ENCODE results near the gene STAG3.
"Not testable (repeated sequence)": the region's sequence is repeated elsewhere in the genome, so short reads cannot be mapped to it uniquely, and the experiment has no call there.

The STAG3 gene

GRCh38 chr7:100170101-100170897 lies 7.4 kb upstream of the STAG3 start:
- no peak for TF ChIP-seq JUND (IDR thresholded peaks at IDR 0.05; ENCODE audit: low read depth)
- no peak for DNase-seq (ENCODE audit: low read depth in 1 of 2, low spot score in 1 of 2)
- in situ Hi-C loops (cut with HindIII; ENCODE audit: low pct_unique_long_range_greater_than_20kb, low sequenced_read_pairs): no loop called here

DNA sequence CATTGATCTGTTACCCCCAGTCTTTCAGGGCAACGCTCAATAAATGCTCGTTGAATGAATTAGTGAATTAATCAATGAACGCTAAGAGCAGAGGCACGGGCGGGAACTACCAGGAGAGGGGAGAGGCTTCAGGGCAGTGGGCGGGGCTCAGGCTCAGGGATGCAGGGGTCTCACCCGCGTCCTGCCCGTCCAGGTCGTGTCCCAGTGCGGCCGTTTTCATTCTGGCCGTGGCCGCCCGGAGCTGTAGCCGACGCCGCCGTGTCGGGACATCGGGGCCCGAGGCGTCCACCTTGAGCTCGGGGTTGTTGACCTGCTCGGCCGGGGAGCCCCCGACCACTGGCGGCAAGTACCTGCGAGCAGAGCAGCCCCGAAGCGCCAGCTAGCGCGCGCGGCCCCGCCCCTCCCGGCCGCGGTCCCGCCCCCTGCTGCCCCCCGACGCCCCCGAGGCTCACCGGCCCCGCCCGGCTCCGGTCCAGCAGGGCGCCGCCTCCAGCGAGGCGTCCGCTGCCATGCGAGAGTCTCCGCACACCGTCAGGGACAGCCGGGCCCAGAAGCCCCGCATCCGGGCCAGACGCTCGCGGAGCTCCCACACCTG lies 6.5 kb upstream of the STAG3 start:
- no peak for DNase-seq (ENCODE audit: low read depth in 1 of 2, low spot score in 1 of 2)
- in situ Hi-C loops (cut with HindIII; ENCODE audit: low pct_unique_long_range_greater_than_20kb, low sequenced_read_pairs): no loop called here
- TF ChIP-seq JUND (IDR thresholded peaks at IDR 0.05; ENCODE audit: low read depth): no peak

DNA sequence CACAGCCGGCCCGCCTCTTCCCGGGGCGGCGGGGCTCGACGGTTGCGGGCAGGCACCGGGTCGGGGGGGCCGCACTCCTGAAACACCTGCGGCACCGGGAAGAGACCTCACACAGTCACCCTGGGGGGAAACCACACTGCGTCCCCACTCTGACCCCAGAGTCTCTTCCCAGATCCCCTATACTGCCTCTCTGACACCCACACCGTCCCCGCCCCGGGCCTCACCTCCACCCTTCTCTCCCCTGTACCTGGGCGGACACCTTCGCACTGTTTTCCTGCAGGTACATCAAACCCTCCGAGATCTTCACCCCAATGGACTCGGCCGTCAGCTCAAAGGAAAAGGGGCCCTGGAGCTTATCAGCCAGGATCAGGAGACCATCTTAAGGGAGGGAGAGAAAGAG lies 5.9 kb upstream of the STAG3 start:
- DNase-seq (ENCODE audit: low read depth in 1 of 2, low spot score in 1 of 2): no peak
- in situ Hi-C loops (cut with HindIII; ENCODE audit: low pct_unique_long_range_greater_than_20kb, low sequenced_read_pairs): no loop called here
- TF ChIP-seq JUND (IDR thresholded peaks at IDR 0.05; ENCODE audit: low read depth): no peak

DNA sequence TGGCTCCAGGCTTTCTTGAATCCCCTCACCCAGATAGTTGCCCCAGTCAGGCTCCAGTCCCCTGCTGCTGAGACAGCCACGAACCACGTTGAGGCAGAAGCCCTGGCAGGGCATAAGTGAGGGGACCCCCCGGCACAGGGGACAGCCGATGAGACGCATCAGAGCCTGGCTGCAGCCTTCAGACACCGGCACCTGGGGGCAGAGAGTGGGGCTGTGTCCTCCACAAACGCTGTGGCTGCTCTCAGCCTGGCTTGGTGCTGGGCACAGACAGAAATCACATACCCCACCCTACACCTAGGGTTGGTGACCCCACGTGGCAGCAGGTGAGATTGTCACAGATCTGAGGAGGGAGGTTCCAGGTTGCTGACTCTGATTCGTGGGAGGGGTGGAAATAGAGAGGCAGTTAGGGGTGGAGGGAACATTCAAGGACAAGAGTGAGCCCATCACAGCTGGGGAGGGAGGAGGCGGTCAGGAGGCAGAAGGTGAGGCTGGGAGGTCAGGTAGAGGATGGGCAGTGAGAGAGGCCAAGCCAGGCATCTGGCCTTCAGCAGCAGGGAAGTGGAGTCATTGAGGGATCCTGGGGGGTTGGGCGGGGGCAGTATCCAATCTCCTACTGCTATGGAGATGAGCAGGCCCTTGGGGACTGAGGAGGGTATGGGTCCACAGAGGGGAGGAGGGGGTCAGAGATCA lies 3.8 kb upstream of the STAG3 start:
- DNase-seq (ENCODE audit: low read depth in 1 of 2, low spot score in 1 of 2): no peak

DNA sequence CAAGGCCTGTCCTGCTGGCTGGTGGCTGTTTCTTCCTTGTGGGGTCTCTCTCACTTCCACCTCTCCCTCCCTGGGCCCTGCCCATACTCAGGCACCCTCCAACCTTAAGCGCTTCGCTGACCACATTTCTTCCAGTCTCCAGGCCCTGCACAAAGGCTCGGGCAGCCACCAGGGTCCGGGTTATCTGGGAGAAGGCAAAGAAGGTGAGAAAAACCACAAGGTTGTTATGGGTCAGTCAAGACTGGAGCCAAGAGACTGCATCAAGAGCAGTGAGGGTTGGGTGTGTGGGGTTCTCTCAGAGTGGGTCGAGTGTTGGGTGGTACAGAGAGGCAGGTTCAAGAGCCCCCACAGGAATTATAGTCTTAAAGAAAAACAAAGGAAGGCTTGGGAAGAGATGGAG lies 3.1 kb upstream of the STAG3 start:
- no peak for DNase-seq (ENCODE audit: low read depth in 1 of 2, low spot score in 1 of 2)
- no peak for TF ChIP-seq JUND (IDR thresholded peaks at IDR 0.05; ENCODE audit: low read depth)
- in situ Hi-C loops (cut with HindIII; ENCODE audit: low pct_unique_long_range_greater_than_20kb, low sequenced_read_pairs): no loop called here

More for the DNA sequence above, 3.8 kb upstream of the STAG3 start:
- TF ChIP-seq JUND (IDR thresholded peaks at IDR 0.05; ENCODE audit: low read depth): no peak
- in situ Hi-C loops (cut with HindIII; ENCODE audit: low pct_unique_long_range_greater_than_20kb, low sequenced_read_pairs): no loop called here

GRCh38 chr7:100175296-100175935 lies 2.3 kb upstream of the STAG3 start:
- TF ChIP-seq JUND (IDR thresholded peaks at IDR 0.05; ENCODE audit: low read depth): no peak
- in situ Hi-C loops (cut with HindIII; ENCODE audit: low pct_unique_long_range_greater_than_20kb, low sequenced_read_pairs): no loop called here
- DNase-seq (ENCODE audit: low read depth in 1 of 2, low spot score in 1 of 2): no peak

GRCh38 chr7:100176096-100177044 lies 1.3 kb upstream of the STAG3 start:
- TF ChIP-seq JUND (IDR thresholded peaks at IDR 0.05; ENCODE audit: low read depth): no peak
- in situ Hi-C loops (cut with HindIII; ENCODE audit: low pct_unique_long_range_greater_than_20kb, low sequenced_read_pairs): no loop called here
- DNase-seq (ENCODE audit: low read depth in 1 of 2, low spot score in 1 of 2): no peak

DNA sequence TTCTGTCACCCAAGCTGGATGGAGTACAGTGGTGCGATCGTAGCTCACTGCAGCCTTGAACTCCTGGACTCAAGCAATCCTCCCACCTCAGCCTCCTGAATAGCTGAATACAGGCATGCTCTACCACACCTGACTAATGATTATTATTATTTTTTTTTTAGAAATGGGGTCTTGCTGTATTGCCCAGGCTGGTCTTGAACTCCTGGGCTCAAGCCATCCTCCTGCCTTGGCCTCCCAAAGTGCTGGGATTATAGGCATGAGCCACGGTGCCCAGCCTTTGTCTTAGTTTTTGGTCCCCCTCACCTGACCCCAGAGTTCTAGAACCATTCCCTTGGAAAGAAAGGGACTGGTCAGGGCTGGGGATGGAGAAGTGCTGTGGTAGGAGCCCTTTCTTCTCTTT lies 2.4 kb downstream of the STAG3 start:
- DNase-seq (ENCODE audit: low read depth in 1 of 2, low spot score in 1 of 2); in situ Hi-C loops (cut with HindIII; ENCODE audit: low pct_unique_long_range_greater_than_20kb, low sequenced_read_pairs): not testable (repeated sequence)

DNA sequence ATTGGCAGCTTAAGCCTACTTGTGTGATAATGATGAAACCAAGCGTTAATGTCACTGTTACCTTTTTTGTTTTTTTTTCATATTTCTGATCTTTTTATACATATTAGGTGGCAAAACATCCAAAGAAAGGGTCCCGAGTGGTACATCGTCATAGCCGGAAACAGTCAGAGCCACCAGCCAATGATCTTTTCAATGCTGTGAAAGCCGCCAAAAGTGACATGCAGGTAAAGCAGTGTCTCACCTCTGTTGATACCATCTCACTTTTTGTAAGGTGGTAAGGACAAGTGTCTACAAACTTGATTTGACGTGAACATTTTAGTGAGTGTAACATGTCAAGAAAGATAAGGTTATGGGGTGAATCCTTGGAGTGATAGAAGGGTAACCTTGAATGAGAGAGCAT lies 4.9 kb downstream of the STAG3 start:
- DNase-seq (ENCODE audit: low read depth in 1 of 2, low spot score in 1 of 2); in situ Hi-C loops (cut with HindIII; ENCODE audit: low pct_unique_long_range_greater_than_20kb, low sequenced_read_pairs): not testable (repeated sequence)

DNA sequence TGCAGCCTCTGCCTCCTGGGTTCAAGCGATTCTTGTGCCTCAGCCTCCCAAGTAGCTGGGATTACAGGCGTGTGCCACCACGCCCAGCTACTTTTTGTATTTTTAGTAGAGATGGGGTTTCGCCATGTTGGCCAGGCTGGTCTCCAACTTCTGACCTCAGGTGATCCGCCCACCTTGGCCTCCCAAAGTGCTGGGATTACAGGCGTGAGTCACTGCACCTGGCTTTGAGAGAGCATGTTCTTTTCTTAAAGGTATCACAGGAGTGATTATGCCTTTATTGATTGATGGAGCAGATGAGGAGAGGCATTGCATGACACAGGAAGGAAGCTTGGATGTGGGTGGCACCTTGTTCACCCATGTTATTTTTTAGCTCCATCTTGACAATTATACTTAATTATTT lies 5.4 kb downstream of the STAG3 start:
- DNase-seq (ENCODE audit: low read depth in 1 of 2, low spot score in 1 of 2); in situ Hi-C loops (cut with HindIII; ENCODE audit: low pct_unique_long_range_greater_than_20kb, low sequenced_read_pairs): not testable (repeated sequence)

GRCh38 chr7:100185726-100186125 lies 8.0 kb downstream of the STAG3 start:
- no peak for DNase-seq (ENCODE audit: low read depth in 1 of 2, low spot score in 1 of 2)
- in situ Hi-C loops (cut with HindIII; ENCODE audit: low pct_unique_long_range_greater_than_20kb, low sequenced_read_pairs): no loop called here
- no peak for TF ChIP-seq JUND (IDR thresholded peaks at IDR 0.05; ENCODE audit: low read depth)

- TF ChIP-seq JUND (IDR thresholded peaks at IDR 0.05; ENCODE audit: low read depth): no peak
- DNase-seq (ENCODE audit: low read depth in 1 of 2, low spot score in 1 of 2): no peak
- in situ Hi-C loops (cut with HindIII; ENCODE audit: low pct_unique_long_range_greater_than_20kb, low sequenced_read_pairs): no loop called here
Measured at GRCh38 chr7:100189061-100189460, 11.3 kb downstream of the STAG3 start.

All from T47D (cell line).